ENCODE measurements around the gene TMED8.

GRCh38 chr14:77325746-77326094, 51.2 kb downstream of the TMED8 start:
- TF ChIP-seq, protein P1, sequence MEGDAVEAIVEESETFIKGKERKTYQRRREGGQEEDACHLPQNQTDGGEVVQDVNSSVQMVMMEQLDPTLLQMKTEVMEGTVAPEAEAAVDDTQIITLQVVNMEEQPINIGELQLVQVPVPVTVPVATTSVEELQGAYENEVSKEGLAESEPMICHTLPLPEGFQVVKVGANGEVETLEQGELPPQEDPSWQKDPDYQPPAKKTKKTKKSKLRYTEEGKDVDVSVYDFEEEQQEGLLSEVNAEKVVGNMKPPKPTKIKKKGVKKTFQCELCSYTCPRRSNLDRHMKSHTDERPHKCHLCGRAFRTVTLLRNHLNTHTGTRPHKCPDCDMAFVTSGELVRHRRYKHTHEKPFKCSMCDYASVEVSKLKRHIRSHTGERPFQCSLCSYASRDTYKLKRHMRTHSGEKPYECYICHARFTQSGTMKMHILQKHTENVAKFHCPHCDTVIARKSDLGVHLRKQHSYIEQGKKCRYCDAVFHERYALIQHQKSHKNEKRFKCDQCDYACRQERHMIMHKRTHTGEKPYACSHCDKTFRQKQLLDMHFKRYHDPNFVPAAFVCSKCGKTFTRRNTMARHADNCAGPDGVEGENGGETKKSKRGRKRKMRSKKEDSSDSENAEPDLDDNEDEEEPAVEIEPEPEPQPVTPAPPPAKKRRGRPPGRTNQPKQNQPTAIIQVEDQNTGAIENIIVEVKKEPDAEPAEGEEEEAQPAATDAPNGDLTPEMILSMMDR (optimal IDR thresholded peaks at IDR 0.05 in 1 of 3, IDR thresholded peaks at IDR 0.05 in 1 of 3, conservative IDR thresholded peaks at IDR 0.05 in 1 of 3; ENCODE audit: extremely low read depth in 1 of 3, insufficient read depth in 2 of 3, low read length in 3 of 3), result no peak
- no peak for TF ChIP-seq EZH2 (IDR thresholded peaks at IDR 0.05; ENCODE audit: low read length)

Data from keratinocyte (primary cell).